GM19438 (cell line): ENCODE data around the gene PPARA.
"Not testable (repeated sequence)": the region's sequence is repeated elsewhere in the genome, so short reads cannot be mapped to it uniquely, and the experiment has no call there.

Source experiments
- ATAC-seq: cut with Tn5 transposase; IDR thresholded peaks from one replicate; pipeline ENCODE4 v1.9.1; 2021; ENCODE audit warnings: low read depth; ENCODE audit not compliant: unreplicated experiment

The PPARA gene

DNA sequence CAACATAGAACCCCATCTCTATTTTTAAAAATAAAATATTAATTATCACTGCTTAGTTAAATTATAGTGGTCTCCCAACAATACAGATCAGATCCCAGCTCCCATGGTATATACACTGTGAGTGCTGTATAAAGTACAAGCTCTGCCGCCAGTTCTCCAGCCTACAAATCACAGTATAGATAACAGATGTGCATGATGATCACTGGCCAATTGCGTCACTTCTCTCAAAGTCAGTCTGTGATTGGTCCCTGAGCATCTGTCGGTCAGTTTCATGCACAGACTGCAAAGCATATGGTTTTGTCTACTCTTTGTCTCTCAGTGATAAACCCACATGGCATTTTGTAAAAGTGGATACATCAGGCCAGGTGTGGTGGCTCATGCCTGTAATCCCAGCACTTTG is 15.7 kb downstream of the PPARA start:
- no peak for ATAC-seq

- no peak for ATAC-seq
These were observed 19.3 kb downstream of the PPARA start for GRCh38 chr22:46169628-46170027.

GRCh38 chr22:46171940-46172339 is 21.6 kb downstream of the PPARA start:
- no peak for ATAC-seq

- no peak for ATAC-seq
These were observed 22.3 kb downstream of the PPARA start for GRCh38 chr22:46172522-46173110.

DNA sequence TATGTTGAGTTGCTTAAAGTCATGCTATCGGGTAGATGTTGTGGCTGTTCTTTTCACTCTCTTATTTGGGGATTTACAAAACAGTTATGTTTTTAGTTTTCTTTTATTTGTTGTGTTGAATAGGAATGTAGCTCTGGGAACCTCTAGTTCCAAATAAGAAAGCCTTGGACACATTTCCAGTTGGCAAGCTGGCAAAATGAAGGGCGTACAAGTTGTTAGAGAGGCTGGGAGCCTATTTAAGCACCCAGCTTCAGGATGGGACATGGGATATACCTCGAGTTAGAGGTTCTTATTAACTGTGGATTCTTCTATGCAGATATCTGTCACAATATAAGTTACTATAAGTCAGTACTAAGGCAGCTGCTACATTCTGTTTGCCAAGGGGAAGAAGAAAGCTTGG is 22.8 kb downstream of the PPARA start:
- no peak for ATAC-seq

- no peak for ATAC-seq
These were observed 25.3 kb downstream of the PPARA start for GRCh38 chr22:46175631-46176030.

DNA sequence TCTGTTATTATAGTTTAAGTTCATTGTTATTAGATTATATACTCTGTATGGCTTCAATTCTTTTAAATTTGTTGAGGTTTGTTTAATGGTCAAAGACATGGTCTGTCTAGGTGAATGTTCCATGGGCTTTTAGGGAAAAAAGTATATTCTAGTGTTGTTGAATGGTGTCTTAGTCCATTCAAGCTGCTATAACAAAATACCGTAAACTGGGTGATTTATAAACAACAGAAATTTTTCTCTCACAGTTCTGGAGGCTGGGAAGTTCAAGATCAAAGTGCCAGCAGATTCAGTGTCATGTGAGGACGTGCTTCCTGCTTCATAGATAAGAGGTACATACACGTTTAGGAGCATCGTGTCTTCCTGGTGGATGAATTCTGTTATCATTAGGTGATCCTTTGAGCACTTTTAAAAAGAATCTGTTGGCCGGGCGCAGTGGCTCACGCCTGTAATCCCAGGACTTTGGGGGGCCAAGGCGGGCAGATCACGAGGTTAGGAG is 26.2 kb downstream of the PPARA start:
- ATAC-seq = no peak

DNA sequence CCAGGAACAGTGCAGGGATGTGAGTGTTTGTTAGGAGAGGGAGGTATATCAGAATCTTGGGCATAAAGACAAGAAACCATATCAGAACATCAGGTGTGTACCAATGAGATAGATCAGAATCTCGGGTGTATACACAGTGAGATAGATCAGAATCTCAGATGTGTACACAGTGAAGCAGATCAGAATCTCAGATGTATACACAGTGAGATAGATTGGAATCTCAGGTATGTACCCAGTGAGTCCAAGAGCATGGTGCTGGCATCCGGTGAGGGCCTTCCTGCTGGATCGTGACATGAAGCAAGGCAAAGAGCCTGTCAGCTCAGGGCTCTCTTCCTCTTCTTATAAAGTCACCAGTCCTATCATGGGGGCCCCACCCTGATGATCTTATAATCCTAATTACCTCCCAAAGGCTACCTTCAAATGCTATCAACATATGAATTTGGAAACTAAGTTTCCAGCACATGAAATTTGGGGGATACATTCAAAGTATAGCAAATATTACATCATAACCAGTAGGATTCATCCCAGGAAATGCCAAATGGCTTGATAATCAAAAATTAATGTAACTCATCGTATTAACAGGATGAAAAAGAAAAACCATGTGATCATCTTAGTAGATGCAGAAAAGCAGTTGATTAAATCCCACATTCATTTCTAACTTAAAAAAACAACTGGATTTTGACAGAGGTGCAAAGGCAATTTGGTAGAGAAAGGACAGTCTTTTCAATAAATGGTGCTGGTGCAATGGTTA is 28.6 kb downstream of the PPARA start:
- ATAC-seq = no peak

GRCh38 chr22:46179748-46180147 is 29.4 kb downstream of the PPARA start:
- ATAC-seq = no peak

DNA sequence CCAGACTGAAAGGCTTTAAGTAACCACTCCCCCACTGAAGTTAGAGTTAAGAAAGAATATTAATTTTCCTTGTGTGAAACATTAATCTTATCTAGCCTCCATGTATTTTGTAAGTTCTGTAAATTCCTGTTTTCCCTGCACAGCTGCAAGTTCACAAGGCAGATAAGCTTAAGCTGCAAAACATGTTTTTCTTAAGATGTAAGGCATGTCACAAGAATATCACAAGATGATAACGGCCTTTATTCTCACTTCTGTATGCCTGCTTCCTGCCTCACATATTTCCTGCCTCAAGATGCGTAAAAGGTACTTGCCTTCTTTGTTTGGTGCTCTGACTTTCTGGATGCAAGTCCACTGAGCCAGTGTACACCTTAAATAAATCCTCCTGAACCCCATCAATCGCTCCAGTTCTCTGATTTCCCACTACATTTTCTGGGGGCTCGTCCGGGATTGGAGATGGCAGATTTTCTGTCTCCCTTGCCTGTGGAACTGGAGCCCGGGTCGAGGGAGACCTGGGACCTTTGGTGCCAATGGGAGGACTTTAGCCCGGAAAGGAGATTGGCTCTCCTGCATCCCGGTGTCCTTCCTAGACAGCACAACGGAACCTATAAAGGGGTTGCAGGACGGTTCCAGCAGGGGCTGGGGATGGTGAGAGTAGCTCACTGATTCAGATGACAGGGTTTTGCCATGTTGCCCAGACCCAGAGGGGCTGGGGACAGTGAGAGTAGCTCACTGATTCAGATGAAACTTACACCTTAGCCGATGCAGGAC is 30.2 kb downstream of the PPARA start:
- no peak for ATAC-seq

- ATAC-seq = no peak
These were observed 33.4 kb downstream of the PPARA start for GRCh38 chr22:46183733-46184132.

- no peak for ATAC-seq
These were observed 35.0 kb downstream of the PPARA start for GRCh38 chr22:46185283-46185682.

DNA sequence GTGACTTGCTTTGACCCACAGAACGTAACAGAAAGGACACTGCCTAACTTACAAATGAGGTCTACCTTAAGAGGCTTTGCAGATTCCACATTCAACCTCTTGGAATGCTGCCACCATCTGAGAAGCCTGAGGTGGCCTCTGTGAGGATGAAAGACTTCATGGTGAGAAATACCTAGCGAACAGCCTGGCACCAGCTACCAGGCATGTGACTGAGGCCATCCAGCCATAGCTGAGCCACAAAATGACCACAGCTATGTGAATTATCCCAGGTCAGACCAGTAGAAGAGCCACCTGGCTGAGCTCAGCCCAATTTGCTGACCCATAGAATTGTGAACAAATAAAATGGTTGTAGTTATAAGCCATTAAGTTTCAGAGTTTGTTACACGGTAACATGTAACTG is 37.5 kb downstream of the PPARA start:
- ATAC-seq = no peak

GRCh38 chr22:46192210-46192993 is 42.1 kb downstream of the PPARA start:
- no peak for ATAC-seq

DNA sequence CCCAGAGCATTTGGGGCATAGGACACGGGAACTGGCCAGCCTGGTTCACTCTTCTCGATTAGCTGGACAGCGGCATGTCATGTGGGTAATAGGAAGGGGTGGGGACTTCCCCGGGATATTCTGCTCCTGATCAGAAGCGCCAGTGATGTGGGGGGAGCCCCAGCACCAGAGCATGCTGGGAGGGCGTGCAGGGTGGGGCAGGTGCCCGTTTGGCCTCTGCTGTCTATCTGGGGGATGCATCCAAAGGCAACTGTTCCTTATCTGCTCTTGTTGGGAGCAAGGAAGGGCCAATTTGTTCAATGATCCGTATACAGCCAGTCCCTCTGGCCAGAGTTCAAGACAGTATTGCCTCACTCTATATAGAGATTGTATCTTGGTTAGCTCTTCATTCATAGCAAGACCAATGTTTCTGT is 43.6 kb downstream of the PPARA start:
- no peak for ATAC-seq

DNA sequence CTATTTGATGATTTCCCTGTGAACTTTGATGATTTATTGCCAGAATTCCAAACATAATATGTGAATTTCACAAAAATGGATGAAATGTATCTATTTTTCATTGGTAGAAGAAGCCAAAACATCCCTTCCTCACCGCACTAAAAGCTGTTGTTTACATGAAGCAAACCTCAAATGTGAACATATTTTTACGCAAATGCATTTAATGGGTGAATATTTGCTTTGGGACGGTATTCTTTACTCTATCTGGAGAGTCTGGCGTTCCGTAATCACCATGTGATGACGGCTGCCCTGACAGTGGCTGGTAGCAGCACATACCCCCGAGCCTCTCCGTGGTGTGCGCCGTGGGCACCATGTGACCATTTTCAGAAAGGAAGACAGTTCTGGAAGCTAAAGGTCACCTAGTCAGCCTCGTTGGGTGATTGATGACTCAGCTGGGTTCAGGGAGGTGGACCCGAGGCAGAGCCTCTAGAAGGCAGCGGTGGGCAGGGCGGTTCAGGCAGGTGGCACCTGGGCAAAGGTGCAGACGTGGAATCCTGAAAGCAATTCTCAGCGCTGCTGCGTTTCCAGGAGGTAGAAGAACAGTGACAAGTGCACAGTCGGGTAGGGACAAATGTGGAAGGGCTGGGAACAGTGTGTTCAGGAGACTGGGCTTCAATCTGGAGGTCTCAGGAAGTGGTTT is 45.3 kb downstream of the PPARA start:
- ATAC-seq = no peak

DNA sequence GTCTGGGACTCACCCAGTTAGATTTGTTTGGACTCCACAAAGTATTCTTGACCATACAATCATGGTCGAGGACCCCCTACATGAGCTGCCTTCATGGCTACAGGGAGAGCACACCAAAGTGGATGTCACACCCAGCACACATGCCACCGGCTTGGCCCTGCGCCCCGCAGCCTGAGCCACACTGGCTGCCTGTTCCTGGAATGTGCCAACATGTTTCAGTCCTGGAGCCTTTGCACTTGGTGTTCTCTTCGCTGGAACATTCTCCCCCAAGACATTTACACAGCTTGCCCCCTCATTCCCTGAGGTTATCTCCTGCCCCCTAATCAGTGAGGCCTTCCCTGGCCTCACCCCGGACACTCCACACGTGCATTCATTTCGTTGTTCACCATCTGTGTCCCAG is 46.0 kb downstream of the PPARA start:
- ATAC-seq = no peak

DNA sequence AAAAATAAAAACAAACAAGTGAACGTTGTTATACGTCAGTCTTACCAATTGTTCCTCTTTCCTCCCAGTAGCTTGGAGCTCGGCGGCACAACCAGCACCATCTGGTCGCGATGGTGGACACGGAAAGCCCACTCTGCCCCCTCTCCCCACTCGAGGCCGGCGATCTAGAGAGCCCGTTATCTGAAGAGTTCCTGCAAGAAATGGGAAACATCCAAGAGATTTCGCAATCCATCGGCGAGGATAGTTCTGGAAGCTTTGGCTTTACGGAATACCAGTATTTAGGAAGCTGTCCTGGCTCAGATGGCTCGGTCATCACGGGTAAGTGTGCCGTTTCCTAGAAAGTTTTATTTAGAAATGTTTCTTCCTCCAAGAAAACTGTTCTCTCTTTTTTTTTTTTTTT is 47.9 kb downstream of the PPARA start:
- no peak for ATAC-seq

DNA sequence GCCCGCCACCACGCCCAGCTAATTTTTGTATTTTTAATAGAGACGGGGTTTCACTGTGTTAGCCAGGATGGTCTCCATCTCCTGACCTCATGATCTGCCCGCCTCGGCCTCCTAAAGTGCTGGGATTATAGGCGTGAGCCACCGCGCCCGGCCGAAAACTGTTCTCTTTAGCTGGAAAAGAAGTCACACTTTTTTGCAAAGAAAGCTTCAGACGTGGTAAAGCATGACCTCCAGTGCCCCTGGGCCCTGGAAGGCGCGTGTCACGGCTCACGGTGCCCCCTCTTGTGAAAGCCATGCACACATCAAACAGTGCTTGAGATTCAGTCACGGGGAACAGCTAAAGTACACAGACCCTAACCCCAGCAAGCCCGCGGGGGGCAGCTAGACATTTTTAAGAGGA is 48.5 kb downstream of the PPARA start:
- ATAC-seq = not testable (repeated sequence)

DNA sequence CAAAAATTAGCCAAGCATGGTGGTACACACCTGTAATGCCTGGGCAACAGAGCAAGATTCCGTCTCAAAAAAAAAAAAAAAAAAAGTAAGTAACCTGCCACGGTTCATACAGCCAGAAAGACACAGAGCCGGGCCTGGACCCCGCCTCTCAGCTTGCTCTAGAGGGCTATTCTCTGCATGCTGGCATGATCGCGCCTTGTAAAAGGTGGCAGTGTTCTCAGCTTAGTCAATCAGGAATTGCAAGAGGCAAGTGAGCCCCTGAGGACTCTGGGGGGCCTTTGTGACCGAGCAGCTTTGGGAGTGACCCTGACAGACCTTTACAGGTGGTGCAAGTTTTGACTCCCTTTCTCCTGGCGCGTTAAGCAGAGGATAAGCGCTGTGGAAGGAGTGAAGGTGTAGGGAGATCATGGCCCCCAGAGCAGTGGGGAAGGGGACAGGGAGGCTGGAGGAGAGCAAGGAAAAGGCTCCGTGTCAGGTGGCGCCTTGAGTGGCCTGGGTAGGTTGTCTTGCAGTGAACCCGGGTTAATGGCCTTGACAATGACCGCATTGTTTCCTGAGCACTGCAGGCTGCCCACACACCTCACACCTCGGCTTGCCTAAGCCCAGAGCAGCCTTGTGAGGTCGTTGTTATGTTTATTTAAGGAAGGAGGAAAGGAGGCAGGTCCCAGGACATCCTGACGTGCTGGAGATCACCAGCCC is 50.9 kb downstream of the PPARA start:
- no peak for ATAC-seq
